ENCODE results near the gene NQO1.

- TF ChIP-seq CTCF (IDR thresholded peaks at IDR 0.05) = no peak
- TF ChIP-seq EP300 (IDR thresholded peaks at IDR 0.05) = no peak
- no peak for TF ChIP-seq POLR2A (IDR thresholded peaks at IDR 0.05)
These were observed 15.1 kb downstream of the NQO1 start for GRCh38 chr16:69711115-69711740.

All from gastroesophageal sphincter (tissue), 3 donors.